Measurements from ENCODE around the gene MON1B. TPM values are rescaled to one million over a fixed set of nuclear protein-coding genes. Genes with fewer than 3 reads are reported as not detected.

Gene MON1B
- total and polyA plus RNA-seq, 2 donors (not counting 3 experiments of a cell fraction or from before 2014, with no cell fraction given), result 35.8 to 57.0 TPM

DNA sequence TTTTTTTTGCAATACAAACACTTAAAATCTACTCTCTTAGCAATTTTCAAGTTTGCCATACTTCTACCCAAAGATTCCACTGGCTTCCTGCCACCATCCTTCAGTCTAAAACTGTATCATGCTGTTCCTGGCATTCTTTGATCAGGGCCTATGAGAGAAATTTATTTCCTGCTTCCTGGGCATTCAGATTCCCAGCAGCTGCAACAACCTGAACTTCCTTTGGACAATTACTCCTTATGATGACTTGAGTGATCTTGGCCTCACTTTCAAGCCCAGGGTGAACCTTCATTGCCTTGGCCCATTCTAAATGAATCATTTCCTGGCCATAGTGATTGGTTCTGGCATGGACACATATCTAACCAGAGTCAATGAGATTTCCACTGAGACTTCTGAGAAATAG, 18.0 kb upstream of the MON1B start:
- peaks cover 2 to 17% of the 10 kb centered on the region in 2 experiments for H3K27me3 ChIP-seq (ENCODE audit: control insufficient read depth in 2 of 2, insufficient read depth in 2 of 2, low read length in 2 of 2)
- FAIRE-seq (peak; percentile 94), DNase-seq (ENCODE audit: low read depth, low spot score) (peak; percentile 85)
- H3K79me2 ChIP-seq (ENCODE audit: control insufficient read depth, insufficient read depth, low read length), result no peaks in the 10 kb centered on the region
- H3K27ac ChIP-seq (ENCODE audit: insufficient read depth, low read depth, low read length), result peak overlapping the region; percentile 36
- CTCF ChIA-PET, result interaction anchor here (1.2 to 5.4 kb wide), 4 partner anchors 14 to 1386 kb away, joined by 4 to 85 read pairs (median 32); no protein-coding TSS in a partner anchor
- no peak overlapping the region for H3K9ac ChIP-seq (replicated peaks; ENCODE audit: extremely low read depth, insufficient read depth, low read length)
- dilution Hi-C loops (cut with MboI; ENCODE audit: extremely low pct_ligation_motif_present, low sequenced_read_pairs) (no loop called here), intact Hi-C loops (cut with micrococcal nuclease) (loop anchor here (1.0 to 5.0 kb wide), 3 partner anchors 17 to 1701 kb away; partner anchors contain the start of genes KARS1 and TERF2IP)
- POLR2A ChIA-PET, result interaction anchor here (0.7 kb wide), 1 partner anchor 1550 kb away, joined by 3 read pairs; the partner anchor contains the start of gene ADAT1
- no peaks in the 10 kb centered on the region for H4K20me1 ChIP-seq (replicated peaks; ENCODE audit: control insufficient read depth, extremely low read depth, insufficient read depth, low read length)
- peaks cover 17% of the 10 kb centered on the region for H3K4me1 ChIP-seq (ENCODE audit: control insufficient read depth, extremely low read depth, insufficient read depth, low read length)
- H3K9me3 ChIP-seq (replicated peaks; ENCODE audit: control insufficient read depth, insufficient read depth, low read length), result no peaks in the 10 kb centered on the region
- no peak overlapping the region for H3K4me3 ChIP-seq (replicated peaks in 1 of 3; ENCODE audit: insufficient read depth in 1 of 3, low read depth in 1 of 3, low read length in 3 of 3)
- TF ChIP-seq JUN (IDR thresholded peaks at IDR 0.05; ENCODE audit: borderline replicate concordance, insufficient read depth, insufficient read length, low read depth) (peak; percentile 52), GATA2 (IDR thresholded peaks at IDR 0.05; ENCODE audit: insufficient read depth, insufficient read length, low read depth, low read length) (no peak), FOS (IDR thresholded peaks at IDR 0.05; ENCODE audit: borderline replicate concordance, insufficient read depth, low read length) (peak; percentile 74), POLR2AphosphoS5 (IDR thresholded peaks at IDR 0.05; ENCODE audit: insufficient read depth, low read depth, low read length) (peak; percentile 32), POLR2A (IDR thresholded peaks at IDR 0.05; ENCODE audit: low read depth, low read length) (no peak), MAX (IDR thresholded peaks at IDR 0.05; ENCODE audit: insufficient read depth, insufficient read length) (no peak), EZH2 (IDR thresholded peaks at IDR 0.05; ENCODE audit: borderline replicate concordance, low read depth, low read length, severe bottlenecking) (no peak), MYC (IDR thresholded peaks at IDR 0.05; ENCODE audit: low read depth, low read length) (no peak)
- TF ChIP-seq, protein P1, sequence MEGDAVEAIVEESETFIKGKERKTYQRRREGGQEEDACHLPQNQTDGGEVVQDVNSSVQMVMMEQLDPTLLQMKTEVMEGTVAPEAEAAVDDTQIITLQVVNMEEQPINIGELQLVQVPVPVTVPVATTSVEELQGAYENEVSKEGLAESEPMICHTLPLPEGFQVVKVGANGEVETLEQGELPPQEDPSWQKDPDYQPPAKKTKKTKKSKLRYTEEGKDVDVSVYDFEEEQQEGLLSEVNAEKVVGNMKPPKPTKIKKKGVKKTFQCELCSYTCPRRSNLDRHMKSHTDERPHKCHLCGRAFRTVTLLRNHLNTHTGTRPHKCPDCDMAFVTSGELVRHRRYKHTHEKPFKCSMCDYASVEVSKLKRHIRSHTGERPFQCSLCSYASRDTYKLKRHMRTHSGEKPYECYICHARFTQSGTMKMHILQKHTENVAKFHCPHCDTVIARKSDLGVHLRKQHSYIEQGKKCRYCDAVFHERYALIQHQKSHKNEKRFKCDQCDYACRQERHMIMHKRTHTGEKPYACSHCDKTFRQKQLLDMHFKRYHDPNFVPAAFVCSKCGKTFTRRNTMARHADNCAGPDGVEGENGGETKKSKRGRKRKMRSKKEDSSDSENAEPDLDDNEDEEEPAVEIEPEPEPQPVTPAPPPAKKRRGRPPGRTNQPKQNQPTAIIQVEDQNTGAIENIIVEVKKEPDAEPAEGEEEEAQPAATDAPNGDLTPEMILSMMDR (IDR thresholded peaks at IDR 0.05; ENCODE audit: extremely low read depth in 1 of 2, insufficient read depth in 1 of 2, low read depth in 1 of 2, low read length in 2 of 2), result no peak
- peak overlapping the region; percentile 75 for H3K4me2 ChIP-seq (ENCODE audit: insufficient read depth, low read length)
- no peaks in the 10 kb centered on the region for H3K36me3 ChIP-seq (ENCODE audit: control insufficient read depth in 2 of 2, extremely low read depth in 1 of 2, insufficient read depth in 2 of 2, low read length in 2 of 2)
- no peaks in the 10 kb centered on the region for H3K9me1 ChIP-seq (replicated peaks; ENCODE audit: control insufficient read depth, extremely low read depth, insufficient read depth, low read length)
- H2AFZ ChIP-seq (ENCODE audit: low read depth, low read length), result no peak overlapping the region
- BruUV-seq (replicated peaks), result no TSS peak
